ENCODE data around the gene SENP7. TPM values are rescaled to one million over a fixed set of nuclear protein-coding genes. Genes with fewer than 3 reads are reported as not detected.
A peak's percentile ranks its signal among the peaks of the same experiment; 100 is the strongest.
"Not testable (repeated sequence)": the region's sequence is repeated elsewhere in the genome, so short reads cannot be mapped to it uniquely, and the experiment has no call there.

The SENP7 gene
- total RNA-seq, 4 donors from 2014 or later, result 5.3 to 16.8 (median 5.9) TPM

DNA sequence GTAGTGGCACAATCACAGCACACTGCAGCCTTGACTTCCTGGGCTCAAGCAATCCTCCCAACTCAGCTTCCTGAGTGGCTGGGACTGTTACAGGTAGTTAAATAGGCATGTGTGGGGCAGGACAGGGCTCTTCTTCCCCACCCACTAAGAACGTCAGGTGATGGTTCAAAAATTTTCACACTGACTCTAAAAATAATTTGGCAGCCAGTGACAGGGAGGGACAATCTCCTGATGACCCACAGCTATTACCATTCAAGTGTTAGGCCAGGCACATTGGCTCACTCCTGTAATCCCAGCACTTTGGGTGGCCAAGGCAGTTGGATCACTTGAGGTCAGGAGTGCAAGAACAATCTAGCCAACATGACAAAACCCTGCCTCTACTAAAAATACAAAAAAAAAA lies 36.5 kb upstream of the SENP7 start:
- no peaks in the 10 kb centered on the region for H3K4me1 ChIP-seq
- DNase-seq, result no peak
- no peaks in the 10 kb centered on the region for H3K36me3 ChIP-seq
- no peak overlapping the region for H3K27ac ChIP-seq
- in situ Hi-C loops (cut with MboI; ENCODE audit: low sequenced_read_pairs in 4 of 4), result no loop called here
- H3K9me3 ChIP-seq, result no peaks in the 10 kb centered on the region
- no peaks in the 10 kb centered on the region for H3K27me3 ChIP-seq
- TF ChIP-seq, protein P1, sequence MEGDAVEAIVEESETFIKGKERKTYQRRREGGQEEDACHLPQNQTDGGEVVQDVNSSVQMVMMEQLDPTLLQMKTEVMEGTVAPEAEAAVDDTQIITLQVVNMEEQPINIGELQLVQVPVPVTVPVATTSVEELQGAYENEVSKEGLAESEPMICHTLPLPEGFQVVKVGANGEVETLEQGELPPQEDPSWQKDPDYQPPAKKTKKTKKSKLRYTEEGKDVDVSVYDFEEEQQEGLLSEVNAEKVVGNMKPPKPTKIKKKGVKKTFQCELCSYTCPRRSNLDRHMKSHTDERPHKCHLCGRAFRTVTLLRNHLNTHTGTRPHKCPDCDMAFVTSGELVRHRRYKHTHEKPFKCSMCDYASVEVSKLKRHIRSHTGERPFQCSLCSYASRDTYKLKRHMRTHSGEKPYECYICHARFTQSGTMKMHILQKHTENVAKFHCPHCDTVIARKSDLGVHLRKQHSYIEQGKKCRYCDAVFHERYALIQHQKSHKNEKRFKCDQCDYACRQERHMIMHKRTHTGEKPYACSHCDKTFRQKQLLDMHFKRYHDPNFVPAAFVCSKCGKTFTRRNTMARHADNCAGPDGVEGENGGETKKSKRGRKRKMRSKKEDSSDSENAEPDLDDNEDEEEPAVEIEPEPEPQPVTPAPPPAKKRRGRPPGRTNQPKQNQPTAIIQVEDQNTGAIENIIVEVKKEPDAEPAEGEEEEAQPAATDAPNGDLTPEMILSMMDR (IDR thresholded peaks at IDR 0.05 in 4 of 5, conservative IDR thresholded peaks at IDR 0.05 in 1 of 5), result no peak
- no peak for TF ChIP-seq POLR2A (IDR thresholded peaks at IDR 0.05)
- H3K4me3 ChIP-seq, result no peak overlapping the region
- intact Hi-C loops (cut with DNase I; ENCODE audit: low total_unique reads), result no loop called here
- ATAC-seq, result no peak

DNA sequence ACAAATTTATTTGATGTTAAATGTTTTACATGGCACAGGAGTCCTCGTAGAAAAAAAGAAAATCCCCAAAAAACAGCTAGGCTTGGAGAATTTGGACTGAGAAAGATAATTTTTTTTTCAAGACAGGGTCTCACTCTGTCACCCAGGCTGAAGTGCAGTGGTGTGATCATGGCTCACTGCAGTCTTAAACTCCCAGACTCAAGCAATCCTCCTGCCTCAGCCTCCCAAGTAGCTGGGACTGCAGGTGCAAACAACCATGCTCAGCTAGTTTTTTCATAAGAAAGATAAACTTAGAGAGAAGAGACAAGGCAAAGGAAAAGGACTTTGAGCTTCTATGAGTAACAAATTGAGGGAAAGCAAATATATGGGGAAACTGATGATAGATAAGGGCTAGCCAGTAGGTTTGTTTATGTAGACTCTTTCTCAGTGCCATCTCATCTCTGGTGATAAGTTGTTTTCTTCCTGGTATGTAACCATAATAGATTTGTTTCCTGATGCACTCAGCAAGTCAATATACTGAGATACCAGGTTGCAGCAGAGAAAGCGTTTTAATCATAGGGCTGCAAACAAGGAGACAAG lies 35.6 kb upstream of the SENP7 start:
- Histone ChIP-seq H3K9me3 (no peaks in the 10 kb centered on the region), H3K4me3 (no peak overlapping the region), H3K4me1 (no peaks in the 10 kb centered on the region), H3K27ac (no peak overlapping the region), H3K36me3 (no peaks in the 10 kb centered on the region), H3K27me3 (no peaks in the 10 kb centered on the region)
- in situ Hi-C loops (cut with MboI; ENCODE audit: low sequenced_read_pairs in 4 of 4) (no loop called here), intact Hi-C loops (cut with DNase I; ENCODE audit: low total_unique reads) (no loop called here)
- DNase-seq (no peak), ATAC-seq (no peak)
- no peak for TF ChIP-seq POLR2A (IDR thresholded peaks at IDR 0.05)

DNA sequence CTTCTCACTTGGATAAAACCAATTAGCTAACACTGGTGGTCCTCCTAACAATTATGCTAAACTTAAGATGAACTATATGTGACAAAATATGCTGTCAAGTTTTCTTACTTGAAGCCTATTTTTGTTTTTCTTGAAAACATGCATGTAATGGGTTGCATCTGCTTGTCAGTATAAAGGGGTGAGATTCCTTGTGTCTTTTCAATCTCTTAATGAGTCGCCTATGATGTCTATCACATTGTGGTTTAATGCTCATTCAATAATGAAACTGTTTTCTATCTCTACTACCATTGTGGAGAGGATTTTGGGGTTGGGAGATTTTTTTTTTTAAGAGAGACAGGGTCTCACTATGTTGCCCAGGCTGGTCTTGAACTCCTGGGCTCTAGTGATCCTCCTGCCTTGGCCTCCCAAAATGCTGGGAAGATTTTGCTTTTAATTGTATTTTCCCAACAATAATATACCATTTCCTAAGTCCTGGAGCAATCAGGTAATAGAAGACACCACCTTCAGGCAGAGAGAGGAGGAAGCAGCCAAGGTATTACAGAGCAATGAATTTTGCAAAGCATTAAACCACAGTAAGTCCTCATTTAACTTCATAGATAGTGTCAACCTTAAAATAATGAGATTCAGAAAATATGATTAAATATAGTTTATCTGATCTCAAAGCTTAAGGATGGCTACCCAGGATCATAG lies 31.3 kb upstream of the SENP7 start:
- no peak for DNase-seq
- H3K4me3 ChIP-seq, result no peak overlapping the region
- ATAC-seq, result no peak
- no peaks in the 10 kb centered on the region for H3K36me3 ChIP-seq
- no peaks in the 10 kb centered on the region for H3K27me3 ChIP-seq
- no peaks in the 10 kb centered on the region for H3K9me3 ChIP-seq
- TF ChIP-seq POLR2A (IDR thresholded peaks at IDR 0.05), result no peak
- TF ChIP-seq, protein P1 (IDR thresholded peaks at IDR 0.05 in 4 of 5, conservative IDR thresholded peaks at IDR 0.05 in 1 of 5), result peak in 1 of 5 experiments; percentile 16
- in situ Hi-C loops (cut with MboI; ENCODE audit: low sequenced_read_pairs in 4 of 4), result no loop called here
- no peak overlapping the region for H3K27ac ChIP-seq
- intact Hi-C loops (cut with DNase I; ENCODE audit: low total_unique reads), result no loop called here
- no peaks in the 10 kb centered on the region for H3K4me1 ChIP-seq

DNA sequence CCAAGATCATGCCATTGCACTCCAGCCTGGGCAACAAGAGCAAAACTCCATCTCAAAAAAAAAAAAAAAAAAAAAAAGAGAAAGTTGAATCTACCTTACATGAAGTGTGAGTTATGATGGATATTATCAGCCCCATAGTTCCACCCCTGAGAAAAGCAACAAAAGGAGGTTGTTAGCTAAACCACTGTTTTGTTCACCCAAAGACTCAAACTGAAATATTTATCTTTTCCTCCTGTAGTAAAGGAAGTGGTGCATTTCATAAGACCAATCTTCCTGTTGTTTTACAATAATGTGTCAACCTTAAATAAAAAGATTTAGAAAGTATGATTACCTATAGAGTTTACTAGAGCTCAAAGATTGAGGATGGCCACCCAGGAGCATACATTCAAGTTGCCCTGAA lies 29.9 kb upstream of the SENP7 start:
- TF ChIP-seq, protein P1 (IDR thresholded peaks at IDR 0.05 in 4 of 5, conservative IDR thresholded peaks at IDR 0.05 in 1 of 5), result no peak
- no peak for TF ChIP-seq POLR2A (IDR thresholded peaks at IDR 0.05)
- in situ Hi-C loops (cut with MboI; ENCODE audit: low sequenced_read_pairs in 4 of 4) (no loop called here), intact Hi-C loops (cut with DNase I; ENCODE audit: low total_unique reads) (no loop called here)
- H3K4me1 ChIP-seq, result no peaks in the 10 kb centered on the region
- H3K9me3 ChIP-seq, result no peaks in the 10 kb centered on the region
- ATAC-seq, result no peak
- no peak for DNase-seq
- no peak overlapping the region for H3K4me3 ChIP-seq
- H3K27me3 ChIP-seq, result no peaks in the 10 kb centered on the region
- no peak overlapping the region for H3K27ac ChIP-seq
- H3K36me3 ChIP-seq, result no peaks in the 10 kb centered on the region

DNA sequence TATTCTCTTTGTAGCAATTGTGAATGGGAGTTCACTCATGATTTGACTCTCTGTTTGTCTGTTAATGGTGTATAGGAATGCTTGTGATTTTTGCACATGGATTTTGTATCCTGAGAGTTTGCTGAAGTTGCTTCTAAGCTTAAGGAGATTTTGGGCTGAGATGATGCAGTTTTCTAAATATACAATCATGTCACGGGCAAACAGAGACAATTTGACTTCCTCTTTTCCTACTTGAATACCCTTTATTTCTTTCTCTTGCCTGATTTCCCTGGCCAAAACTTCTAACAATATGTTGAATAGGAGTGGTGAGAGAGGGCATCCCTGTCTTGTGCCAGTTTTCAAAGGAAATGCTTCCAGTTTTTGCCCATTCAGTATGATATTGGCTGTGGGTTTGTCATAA lies 23.9 kb upstream of the SENP7 start:
- H3K4me1 ChIP-seq; DNase-seq; intact Hi-C loops (cut with DNase I; ENCODE audit: low total_unique reads); H3K4me3 ChIP-seq; ATAC-seq; in situ Hi-C loops (cut with MboI; ENCODE audit: low sequenced_read_pairs in 4 of 4); H3K36me3 ChIP-seq; H3K9me3 ChIP-seq; H3K27me3 ChIP-seq; H3K27ac ChIP-seq: not testable (repeated sequence)

Measured in gastrocnemius medialis (tissue), 4 donors.